ENCODE data around the gene LRRC37A. TPM values are rescaled to one million over a fixed set of nuclear protein-coding genes. Genes with fewer than 3 reads are reported as not detected.
"Not testable (repeated sequence)": the region's sequence is repeated elsewhere in the genome, so short reads cannot be mapped to it uniquely, and the experiment has no call there.

LRRC37A gene
- total RNA-seq, 1 donor from 2014 or later, result 1.9 TPM

DNA sequence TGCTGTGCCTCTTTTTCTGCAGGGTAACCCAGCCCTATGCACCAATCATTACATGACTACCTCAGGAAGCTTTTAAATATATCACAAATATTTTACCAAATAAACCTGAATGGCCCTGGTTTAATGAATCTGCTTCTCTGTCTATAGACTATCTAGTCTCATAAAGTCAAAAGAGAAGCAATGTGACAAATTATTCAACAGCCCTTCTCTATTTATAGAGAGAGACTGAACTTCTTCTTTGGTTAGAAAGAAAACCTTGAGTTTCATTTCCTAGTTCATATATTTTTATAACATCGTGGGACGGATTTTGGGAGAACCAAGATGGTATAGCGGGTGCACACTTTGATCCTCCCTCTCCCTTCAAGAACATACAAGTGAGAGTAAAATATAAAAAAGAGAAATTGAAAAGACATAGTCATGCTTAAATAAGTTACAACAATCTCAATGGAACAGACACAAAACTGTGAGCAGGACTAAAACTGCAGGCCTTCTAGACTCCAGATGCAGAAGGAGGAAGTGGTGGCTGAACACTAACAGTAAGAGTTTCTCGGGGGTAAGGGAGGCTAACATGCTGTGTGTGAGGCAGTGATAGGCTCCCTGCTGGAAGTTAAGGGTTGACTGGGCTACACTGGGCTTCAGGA, 3.9 kb upstream of the LRRC37A start:
- not testable (repeated sequence) for DNase-seq

DNA sequence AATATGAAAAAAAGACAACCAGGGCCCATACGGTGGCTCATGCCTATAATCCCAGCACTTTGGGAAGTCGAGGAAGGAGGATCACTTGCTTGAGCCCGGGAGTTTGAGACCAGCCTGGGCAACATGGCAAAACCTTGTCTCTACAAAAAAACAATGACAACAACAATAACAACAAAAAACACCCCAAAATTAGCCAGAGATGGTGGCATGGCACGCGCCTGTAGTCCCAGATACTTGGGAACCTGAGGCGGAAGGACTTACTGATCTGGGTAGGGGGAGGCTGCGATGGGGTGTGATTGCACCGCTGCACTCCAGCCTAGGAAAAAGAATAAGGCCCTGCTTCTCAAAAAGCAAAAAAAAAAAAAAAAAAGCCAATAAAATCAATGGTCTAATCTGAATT, 3.3 kb upstream of the LRRC37A start:
- not testable (repeated sequence) for DNase-seq

DNA sequence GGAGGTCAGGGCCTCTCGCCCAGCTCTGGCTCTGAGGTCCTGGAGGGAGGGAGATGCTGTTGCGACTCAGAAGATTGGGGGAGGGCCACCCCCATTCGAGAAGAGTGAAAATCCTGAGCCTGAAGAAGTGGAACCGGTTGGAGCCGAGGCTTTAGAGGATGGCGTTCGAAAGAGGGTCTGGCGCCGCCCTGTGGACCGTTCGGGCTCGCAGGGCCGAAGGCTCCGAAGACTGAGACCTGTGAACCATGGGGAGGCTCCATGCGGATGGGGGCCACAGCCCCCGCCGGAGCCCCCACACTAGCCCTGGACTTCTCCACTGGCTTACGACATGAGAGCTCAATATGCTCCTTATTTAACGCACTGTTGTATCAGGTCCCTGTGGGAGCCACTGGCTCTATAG, 46.3 kb downstream of the LRRC37A start:
- DNase-seq, result not testable (repeated sequence)

DNA sequence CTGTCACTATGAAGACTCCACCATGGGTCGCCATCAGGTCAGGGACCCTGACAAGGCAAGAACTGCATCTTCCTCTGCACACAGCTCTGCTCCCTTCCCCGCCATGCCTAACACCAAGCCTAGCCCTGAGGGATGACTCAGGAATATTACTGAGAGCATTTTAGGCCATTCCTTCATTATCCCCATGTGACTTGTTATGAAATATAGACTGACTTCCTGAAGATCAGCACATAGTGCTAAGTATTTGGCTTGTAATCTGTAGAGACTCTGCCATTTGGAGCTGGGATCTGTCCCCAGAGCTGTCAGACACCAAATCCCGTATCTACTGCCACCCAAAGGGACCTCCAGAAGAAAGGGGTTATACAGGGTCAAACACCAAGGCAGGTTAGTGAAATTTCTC, 47.2 kb downstream of the LRRC37A start:
- not testable (repeated sequence) for DNase-seq

DNA sequence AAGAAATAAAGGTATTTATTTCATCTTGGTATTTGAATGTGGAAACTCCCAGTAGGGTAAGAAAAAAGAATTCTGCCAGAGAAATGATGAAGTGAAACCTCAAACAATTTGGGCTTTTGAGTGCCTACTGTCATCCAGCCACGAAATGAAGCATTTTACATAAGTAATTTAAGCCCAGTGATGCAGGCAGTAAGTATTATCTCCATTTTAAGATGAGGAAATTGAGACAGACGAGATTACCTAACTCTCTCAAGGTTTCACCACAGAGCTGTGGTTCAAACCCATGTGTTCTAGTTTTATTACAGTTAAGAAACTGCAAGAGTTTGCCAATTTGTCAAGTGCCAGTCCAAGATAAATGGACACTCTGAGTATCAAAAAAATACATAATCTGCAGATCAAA, 53.4 kb downstream of the LRRC37A start:
- DNase-seq, result not testable (repeated sequence)

DNA sequence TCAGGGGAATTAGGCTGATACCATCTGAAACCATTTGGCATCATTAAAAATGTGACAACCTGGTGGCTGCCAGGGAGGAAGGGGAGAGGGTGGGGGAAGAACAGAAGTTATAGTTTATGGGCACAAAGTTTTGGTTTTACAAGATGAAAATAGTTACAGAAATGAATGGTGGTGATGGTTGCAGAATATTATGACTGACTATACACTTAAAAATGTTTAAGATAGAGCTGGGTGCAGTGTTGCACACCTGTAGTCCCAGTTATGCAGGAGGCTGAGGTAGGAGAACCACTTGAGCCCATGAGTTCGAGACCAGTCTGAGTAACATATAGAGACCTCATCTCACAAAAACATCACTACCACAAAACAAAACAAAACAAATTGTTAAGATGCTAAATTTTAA, 54.1 kb downstream of the LRRC37A start:
- not testable (repeated sequence) for DNase-seq

DNA sequence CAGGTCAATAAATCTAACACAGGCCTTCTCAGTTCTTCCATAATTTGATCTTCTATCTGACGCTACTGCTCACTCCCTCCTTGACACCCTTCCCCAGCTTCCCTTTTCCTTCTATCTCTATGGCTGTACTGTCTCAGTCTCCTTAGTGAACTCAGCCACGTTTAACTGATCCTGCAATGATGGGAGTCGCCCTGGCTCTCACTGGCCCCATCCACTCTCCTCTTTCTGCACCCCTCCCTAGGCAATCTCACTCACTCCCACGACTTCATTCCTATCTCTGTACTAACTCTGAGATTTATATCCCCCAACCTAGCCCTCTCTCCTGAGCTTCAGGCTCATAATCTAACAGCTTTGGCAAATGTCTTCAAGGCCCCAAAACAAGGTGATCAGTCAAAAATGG, 58.9 kb downstream of the LRRC37A start:
- DNase-seq, result not testable (repeated sequence)

DNA sequence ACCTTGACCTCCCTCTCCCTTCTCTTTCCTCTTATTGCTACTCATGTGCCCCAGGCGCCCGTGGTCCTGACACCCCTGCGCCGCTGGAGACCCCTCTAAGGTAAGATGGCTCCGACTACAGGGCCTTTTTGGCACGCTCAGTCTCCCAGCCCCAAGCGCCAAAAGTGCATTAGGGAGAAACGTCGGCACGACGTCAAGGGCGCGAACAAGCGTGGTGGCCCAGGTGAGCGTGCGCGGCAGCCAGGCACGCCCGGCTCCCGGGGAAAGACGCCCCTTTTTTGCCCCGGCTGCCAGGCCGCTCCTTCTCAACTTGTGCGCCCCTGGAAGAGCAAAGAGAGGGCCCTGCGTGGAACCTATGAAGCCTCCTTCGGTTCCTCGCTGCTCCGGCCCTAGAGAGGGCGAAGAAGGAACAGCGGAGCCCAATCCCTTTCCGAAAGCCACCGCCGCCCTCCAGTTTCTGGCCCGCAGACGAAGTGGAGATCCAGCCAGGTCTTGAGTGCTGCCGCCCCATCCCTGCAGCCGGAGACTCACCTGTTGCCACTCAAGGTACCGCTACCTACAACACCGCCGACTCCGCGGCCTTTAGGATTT, 66.3 kb downstream of the LRRC37A start:
- not testable (repeated sequence) for DNase-seq

DNA sequence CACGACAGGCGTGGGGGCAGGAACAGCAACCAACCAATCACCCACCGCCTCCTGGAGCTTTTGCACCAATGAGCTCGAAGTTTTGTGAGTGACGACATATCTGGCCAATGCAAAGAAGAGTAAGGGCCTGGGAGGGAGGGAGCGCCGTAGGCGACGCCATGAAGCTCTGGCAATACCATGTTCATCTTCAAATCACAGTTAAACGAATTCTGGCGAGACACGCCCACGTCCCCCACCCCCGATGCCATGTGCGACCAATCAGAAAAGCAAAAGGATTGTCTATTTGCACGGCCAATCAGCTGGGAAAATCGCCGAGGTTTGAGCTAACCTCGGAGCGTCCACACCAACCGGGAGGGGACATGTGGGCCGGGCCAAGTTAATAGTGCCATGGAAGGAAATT, 66.8 kb downstream of the LRRC37A start, which contains the start of gene ARL17B:
TSS of gene ARL17B (minus strand) at position 12 of the 400 bp plus-strand sequence. CDS start 3,369 bp downstream, outside the sequence.
- not testable (repeated sequence) for DNase-seq

DNA sequence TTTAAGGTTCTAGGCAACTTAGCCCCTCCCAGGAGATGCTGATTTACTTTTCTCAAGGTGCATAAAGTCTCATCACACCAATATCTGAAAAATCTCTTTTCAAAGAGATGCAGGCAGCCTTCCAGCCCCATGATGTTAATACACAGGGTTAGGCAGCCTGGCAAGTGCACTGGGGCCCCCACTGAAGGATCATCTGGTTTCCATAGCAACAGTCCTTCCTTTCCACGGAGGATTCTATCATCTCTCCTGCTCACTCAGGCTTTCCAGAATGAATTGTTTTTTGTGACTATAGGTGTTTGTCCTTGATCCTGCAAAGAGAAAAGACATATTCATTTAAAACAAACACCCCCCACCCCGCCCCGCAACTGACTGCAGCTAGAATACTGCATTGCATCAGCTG, 72.6 kb downstream of the LRRC37A start:
- not testable (repeated sequence) for DNase-seq

DNA sequence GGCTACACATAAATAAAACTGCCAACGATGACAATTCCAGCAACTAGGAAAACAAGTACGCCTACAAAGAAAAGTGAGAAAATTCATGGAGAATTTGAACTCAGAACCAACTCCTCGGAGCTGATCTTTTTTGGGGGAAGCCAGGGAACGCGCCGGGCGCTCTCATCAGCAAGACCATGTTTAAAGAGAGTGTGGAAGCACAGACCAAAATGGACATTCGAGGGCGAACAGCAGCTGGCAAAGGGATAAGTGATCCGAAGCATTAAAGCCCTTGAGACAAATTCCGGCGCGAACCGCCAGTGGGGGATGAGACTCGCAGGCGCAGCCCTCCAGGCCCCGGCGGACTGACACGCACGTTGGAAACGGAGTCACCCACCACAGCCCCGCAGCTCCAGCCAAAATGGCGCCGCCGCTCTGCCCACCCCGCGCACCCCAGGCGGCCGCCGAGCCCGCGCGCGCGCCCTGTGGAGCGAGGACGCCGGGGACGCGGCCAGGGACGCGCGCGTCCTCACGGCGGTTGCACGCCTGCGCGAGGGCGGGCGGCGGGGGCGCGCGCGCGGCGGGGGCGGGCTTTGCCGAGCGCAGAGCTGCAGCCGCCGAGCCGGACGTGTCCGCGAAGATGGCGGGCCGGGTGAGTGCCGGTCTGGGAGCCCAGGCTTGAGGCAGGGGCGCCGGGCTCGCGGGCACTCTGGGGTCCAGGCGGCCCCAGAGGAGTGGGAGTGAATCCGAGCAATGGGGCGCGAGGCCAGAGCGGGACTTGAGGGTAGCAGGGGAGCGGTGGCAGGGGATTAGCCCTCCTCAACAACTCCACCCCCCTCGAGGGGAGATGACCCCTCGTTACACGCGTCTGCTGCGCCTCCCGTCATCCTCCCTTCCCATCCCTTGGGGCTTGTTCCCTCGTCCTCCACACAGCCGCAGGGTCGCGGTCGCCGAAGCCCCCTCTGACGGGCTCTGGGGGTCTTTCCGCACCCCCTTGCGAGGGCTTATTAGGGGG, 77.6 kb downstream of the LRRC37A start:
- DNase-seq, result not testable (repeated sequence)

DNA sequence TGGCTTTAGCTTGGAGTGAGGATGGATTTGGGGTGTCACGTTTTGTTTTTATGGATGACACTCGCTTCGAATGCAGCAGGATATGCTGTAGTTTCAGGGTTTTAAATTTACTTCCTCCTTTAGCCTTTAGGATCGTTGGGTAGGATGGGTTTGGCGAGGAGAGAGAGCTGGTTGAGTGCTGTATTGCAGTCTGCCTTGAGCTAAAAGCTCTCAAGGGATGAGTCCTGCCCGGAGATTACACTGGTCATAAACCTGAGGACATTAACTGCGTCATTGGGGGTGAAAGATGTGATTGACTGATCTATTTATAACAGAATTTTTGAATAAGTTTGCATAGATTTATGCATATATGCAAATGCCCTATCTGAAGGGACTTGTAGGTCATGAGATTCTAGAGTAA, 78.5 kb downstream of the LRRC37A start:
- not testable (repeated sequence) for DNase-seq

DNA sequence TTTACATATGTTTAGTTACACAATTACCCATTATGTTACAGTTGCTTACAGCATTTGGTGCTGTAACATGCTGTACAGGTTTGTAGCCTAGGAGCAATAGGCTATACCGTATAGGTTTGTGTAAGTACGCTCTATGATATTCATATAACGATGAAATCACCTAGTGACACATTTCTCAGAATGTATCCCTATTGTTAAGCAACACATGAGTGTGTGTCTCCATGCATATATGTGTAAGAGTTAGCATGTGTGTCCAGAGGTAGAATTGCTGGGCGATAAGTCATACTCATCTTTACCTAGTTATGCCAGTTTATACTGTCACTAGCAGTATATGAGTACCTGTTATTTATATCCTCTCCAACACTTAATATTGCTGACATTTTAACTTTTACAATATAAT, 88.2 kb downstream of the LRRC37A start:
- DNase-seq, result not testable (repeated sequence)

DNA sequence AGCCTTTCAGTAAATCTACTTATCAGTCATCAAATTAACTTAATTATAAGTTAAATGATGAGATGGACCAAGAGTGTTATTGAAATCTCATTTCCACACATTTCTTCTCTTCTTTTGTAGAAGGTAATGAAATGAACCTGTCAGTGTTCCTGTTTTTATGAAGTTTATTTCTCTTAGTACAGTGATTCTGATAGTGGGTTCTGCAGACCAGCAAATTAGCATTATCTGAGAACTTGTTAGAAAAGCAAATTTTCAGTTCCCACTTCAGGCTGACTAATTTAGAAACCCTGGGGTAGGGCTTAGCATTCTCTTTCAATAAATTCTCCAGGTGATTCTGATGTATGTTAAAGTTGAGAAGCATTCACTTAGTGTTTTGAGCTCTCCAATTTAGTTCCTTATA, 90.6 kb downstream of the LRRC37A start:
- DNase-seq, result not testable (repeated sequence)

Other genes with a start within 250 kb of the LRRC37A start
- gene KANSL1, start 101.7 kb upstream of the LRRC37A start, total RNA-seq, result 52.9 and 87.0 TPM in 2 replicates
- 12.7 and 13.1 TPM in 2 replicates for gene ARL17B, start 66.6 kb downstream of the LRRC37A start, total RNA-seq
- gene LRRC37A2, start 217.3 kb downstream of the LRRC37A start, total RNA-seq, result 3.0 and 5.1 TPM in 2 replicates

Data from dermis blood vessel endothelial cell (primary cell).